ENCODE results near the gene PKNOX2. TPM values are rescaled to one million over a fixed set of nuclear protein-coding genes. Genes with fewer than 3 reads are reported as not detected.

The PKNOX2 gene
- total and polyA plus RNA-seq, 4 experiments from 2014 or later = not detected

DNA sequence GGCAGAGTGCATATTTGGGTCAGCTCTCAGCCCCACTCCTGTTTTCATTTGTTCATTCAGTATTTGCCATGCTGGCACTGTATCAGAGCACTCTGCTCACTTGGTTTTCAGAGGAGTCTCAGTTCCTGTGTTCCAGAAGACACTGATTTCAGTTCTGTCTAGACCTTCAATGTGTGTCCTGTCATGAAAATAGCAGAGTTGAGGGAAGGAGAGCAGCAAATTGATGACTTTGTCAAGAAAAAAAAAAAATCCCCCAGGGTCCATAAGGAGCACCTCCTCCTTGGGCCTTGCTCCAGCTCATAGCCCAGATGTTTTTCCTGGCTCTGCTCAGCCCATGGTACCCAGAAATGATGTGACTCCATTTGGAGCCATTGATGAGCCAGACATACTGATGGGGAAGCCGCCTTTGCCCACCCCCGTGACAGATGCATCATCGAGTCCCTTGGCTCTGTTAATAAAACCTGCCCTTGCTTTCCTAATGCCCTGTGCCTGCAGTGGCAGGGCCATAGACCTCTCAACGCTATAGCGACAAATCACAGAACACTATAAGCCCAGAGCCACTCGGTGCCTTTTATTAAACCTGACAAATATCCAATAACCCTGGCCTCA is 107.0 kb downstream of the PKNOX2 start:
- Histone ChIP-seq H3K27ac (ENCODE audit: low read depth, low read length) (no peak overlapping the region), H3K27me3 (ENCODE audit: insufficient read depth, low read length) (no peaks in the 10 kb centered on the region), H3K4me3 (ENCODE audit: low read length in 2 of 2) (no peak overlapping the region), H3K9me3 (ENCODE audit: control insufficient read depth in 1 of 2, low read length in 2 of 2) (no peaks in the 10 kb centered on the region), H3K4me1 (ENCODE audit: insufficient read depth, low read length) (no peaks in the 10 kb centered on the region), H3K36me3 (ENCODE audit: insufficient read depth, low read length) (no peaks in the 10 kb centered on the region)
- POLR2A ChIA-PET (ENCODE audit: partially characterized antibody) = no interaction called here
- Mint-ChIP-seq H3K27me3 (peaks cover 11 to 19% of the 10 kb centered on the region in 2 donors), H3K4me3 (no peak overlapping the region), H3K9me3 (no peaks in the 10 kb centered on the region), H3K36me3 (no peaks in the 10 kb centered on the region), H3K4me1 (no peaks in the 10 kb centered on the region), H3K27ac (no peak overlapping the region)
- no peak for DNase-seq
- CTCF ChIA-PET (ENCODE audit: partially characterized antibody) = no interaction called here
- intact Hi-C loops (cut with micrococcal nuclease) = no loop called here

GRCh38 chr11:125272092-125272491 is 107.5 kb downstream of the PKNOX2 start:
- POLR2A ChIA-PET (ENCODE audit: partially characterized antibody) = no interaction called here
- intact Hi-C loops (cut with micrococcal nuclease) = no loop called here
- no peaks in the 10 kb centered on the region for H3K36me3 Mint-ChIP-seq

GRCh38 chr11:125272821-125273220 is 108.3 kb downstream of the PKNOX2 start:
- Mint-ChIP-seq H3K9me3 (no peaks in the 10 kb centered on the region), H3K36me3 (no peaks in the 10 kb centered on the region), H3K27me3 (peaks cover 7 to 9% of the 10 kb centered on the region in 2 donors), H3K4me3 (no peak overlapping the region), H3K27ac (no peak overlapping the region), H3K4me1 (no peaks in the 10 kb centered on the region)
- ChIA-PET POLR2A (ENCODE audit: partially characterized antibody) (no interaction called here), CTCF (ENCODE audit: partially characterized antibody) (no interaction called here)
- no peak for DNase-seq
- intact Hi-C loops (cut with micrococcal nuclease) = no loop called here
- no peak overlapping the region for H3K4me3 ChIP-seq (ENCODE audit: low read length in 2 of 2)
- no peaks in the 10 kb centered on the region for H3K9me3 ChIP-seq (ENCODE audit: control insufficient read depth in 1 of 2, low read length in 2 of 2)
- no peak overlapping the region for H3K27ac ChIP-seq (ENCODE audit: low read depth, low read length)
- H3K36me3 ChIP-seq (ENCODE audit: insufficient read depth, low read length) = no peaks in the 10 kb centered on the region
- no peaks in the 10 kb centered on the region for H3K4me1 ChIP-seq (ENCODE audit: insufficient read depth, low read length)
- no peaks in the 10 kb centered on the region for H3K27me3 ChIP-seq (ENCODE audit: insufficient read depth, low read length)

More at GRCh38 chr11:125272092-125272491, 107.5 kb downstream of the PKNOX2 start:
- Mint-ChIP-seq H3K4me3 (no peak overlapping the region), H3K27me3 (peaks cover 8 to 16% of the 10 kb centered on the region in 2 donors), H3K27ac (no peak overlapping the region), H3K4me1 (no peaks in the 10 kb centered on the region), H3K9me3 (no peaks in the 10 kb centered on the region)
- no peaks in the 10 kb centered on the region for H3K4me1 ChIP-seq (ENCODE audit: insufficient read depth, low read length)
- no peak overlapping the region for H3K4me3 ChIP-seq (ENCODE audit: low read length in 2 of 2)
- no peak overlapping the region for H3K27ac ChIP-seq (ENCODE audit: low read depth, low read length)
- no peaks in the 10 kb centered on the region for H3K9me3 ChIP-seq (ENCODE audit: control insufficient read depth in 1 of 2, low read length in 2 of 2)
- DNase-seq = no peak
- no peaks in the 10 kb centered on the region for H3K36me3 ChIP-seq (ENCODE audit: insufficient read depth, low read length)
- H3K27me3 ChIP-seq (ENCODE audit: insufficient read depth, low read length) = no peaks in the 10 kb centered on the region
- CTCF ChIA-PET (ENCODE audit: partially characterized antibody) = no interaction called here

- H3K27ac ChIP-seq (ENCODE audit: low read depth, low read length) = no peak overlapping the region
- H3K4me1 Mint-ChIP-seq = no peaks in the 10 kb centered on the region
- intact Hi-C loops (cut with micrococcal nuclease) = no loop called here
- H3K27me3 ChIP-seq (ENCODE audit: insufficient read depth, low read length) = no peaks in the 10 kb centered on the region
- peaks cover 5 to 7% of the 10 kb centered on the region in 2 donors for H3K27me3 Mint-ChIP-seq
- H3K4me1 ChIP-seq (ENCODE audit: insufficient read depth, low read length) = no peaks in the 10 kb centered on the region
- POLR2A ChIA-PET (ENCODE audit: partially characterized antibody) = no interaction called here
- no peak overlapping the region for H3K4me3 ChIP-seq (ENCODE audit: low read length in 2 of 2)
- no peaks in the 10 kb centered on the region for H3K9me3 Mint-ChIP-seq
- H3K4me3 Mint-ChIP-seq = no peak overlapping the region
- no peaks in the 10 kb centered on the region for H3K36me3 ChIP-seq (ENCODE audit: insufficient read depth, low read length)
- no peaks in the 10 kb centered on the region for H3K36me3 Mint-ChIP-seq
- CTCF ChIA-PET (ENCODE audit: partially characterized antibody) = no interaction called here
- H3K9me3 ChIP-seq (ENCODE audit: control insufficient read depth in 1 of 2, low read length in 2 of 2) = no peaks in the 10 kb centered on the region
- no peak for DNase-seq
- H3K27ac Mint-ChIP-seq = no peak overlapping the region
Measured at GRCh38 chr11:125273519-125274000, 109.0 kb downstream of the PKNOX2 start.

GRCh38 chr11:125274309-125274708 is 109.8 kb downstream of the PKNOX2 start:
- Mint-ChIP-seq H3K27me3 (peaks cover 6 to 7% of the 10 kb centered on the region in 2 donors), H3K27ac (no peak overlapping the region), H3K4me3 (no peak overlapping the region), H3K9me3 (no peaks in the 10 kb centered on the region), H3K36me3 (no peaks in the 10 kb centered on the region), H3K4me1 (no peaks in the 10 kb centered on the region)
- no peaks in the 10 kb centered on the region for H3K9me3 ChIP-seq (ENCODE audit: control insufficient read depth in 1 of 2, low read length in 2 of 2)
- no peak for DNase-seq
- H3K4me1 ChIP-seq (ENCODE audit: insufficient read depth, low read length) = no peaks in the 10 kb centered on the region
- no peaks in the 10 kb centered on the region for H3K36me3 ChIP-seq (ENCODE audit: insufficient read depth, low read length)
- ChIA-PET POLR2A (ENCODE audit: partially characterized antibody) (no interaction called here), CTCF (ENCODE audit: partially characterized antibody) (no interaction called here)
- no peak overlapping the region for H3K4me3 ChIP-seq (ENCODE audit: low read length in 2 of 2)
- no peaks in the 10 kb centered on the region for H3K27me3 ChIP-seq (ENCODE audit: insufficient read depth, low read length)
- H3K27ac ChIP-seq (ENCODE audit: low read depth, low read length) = no peak overlapping the region
- intact Hi-C loops (cut with micrococcal nuclease) = no loop called here

GRCh38 chr11:125274774-125275173 is 110.2 kb downstream of the PKNOX2 start:
- no peaks in the 10 kb centered on the region for H3K36me3 ChIP-seq (ENCODE audit: insufficient read depth, low read length)
- peaks cover 6 to 7% of the 10 kb centered on the region in 2 donors for H3K27me3 Mint-ChIP-seq

GRCh38 chr11:125275905-125276618 is 111.5 kb downstream of the PKNOX2 start:
- Histone ChIP-seq H3K36me3 (ENCODE audit: insufficient read depth, low read length) (no peaks in the 10 kb centered on the region), H3K27me3 (ENCODE audit: insufficient read depth, low read length) (no peaks in the 10 kb centered on the region), H3K9me3 (ENCODE audit: control insufficient read depth in 1 of 2, low read length in 2 of 2) (no peaks in the 10 kb centered on the region), H3K27ac (ENCODE audit: low read depth, low read length) (no peak overlapping the region), H3K4me1 (ENCODE audit: insufficient read depth, low read length) (no peaks in the 10 kb centered on the region), H3K4me3 (ENCODE audit: low read length in 2 of 2) (no peak overlapping the region)
- no peak overlapping the region for H3K4me3 Mint-ChIP-seq
- CTCF ChIA-PET (ENCODE audit: partially characterized antibody) = no interaction called here
- no peak overlapping the region for H3K27ac Mint-ChIP-seq
- H3K27me3 Mint-ChIP-seq = peaks cover 6 to 7% of the 10 kb centered on the region in 2 donors
- no peak for DNase-seq
- no peaks in the 10 kb centered on the region for H3K36me3 Mint-ChIP-seq
- intact Hi-C loops (cut with micrococcal nuclease) = no loop called here
- H3K4me1 Mint-ChIP-seq = no peaks in the 10 kb centered on the region
- POLR2A ChIA-PET (ENCODE audit: partially characterized antibody) = no interaction called here
- no peaks in the 10 kb centered on the region for H3K9me3 Mint-ChIP-seq

More at GRCh38 chr11:125274774-125275173, 110.2 kb downstream of the PKNOX2 start:
- Mint-ChIP-seq H3K27ac (no peak overlapping the region), H3K36me3 (no peaks in the 10 kb centered on the region), H3K4me1 (no peaks in the 10 kb centered on the region), H3K9me3 (no peaks in the 10 kb centered on the region), H3K4me3 (no peak overlapping the region)
- Histone ChIP-seq H3K27me3 (ENCODE audit: insufficient read depth, low read length) (no peaks in the 10 kb centered on the region), H3K9me3 (ENCODE audit: control insufficient read depth in 1 of 2, low read length in 2 of 2) (no peaks in the 10 kb centered on the region), H3K27ac (ENCODE audit: low read depth, low read length) (no peak overlapping the region), H3K4me1 (ENCODE audit: insufficient read depth, low read length) (no peaks in the 10 kb centered on the region), H3K4me3 (ENCODE audit: low read length in 2 of 2) (no peak overlapping the region)
- DNase-seq = no peak
- intact Hi-C loops (cut with micrococcal nuclease) = no loop called here
- POLR2A ChIA-PET (ENCODE audit: partially characterized antibody) = no interaction called here
- CTCF ChIA-PET (ENCODE audit: partially characterized antibody) = no interaction called here

All from CD4-positive, alpha-beta memory T cell (primary cell).